ENCODE measurements around the gene LST1.
A peak's percentile ranks its signal among the peaks of the same experiment; 100 is the strongest.
"Not testable (repeated sequence)": the region's sequence is repeated elsewhere in the genome, so short reads cannot be mapped to it uniquely, and the experiment has no call there.

The LST1 gene

DNA sequence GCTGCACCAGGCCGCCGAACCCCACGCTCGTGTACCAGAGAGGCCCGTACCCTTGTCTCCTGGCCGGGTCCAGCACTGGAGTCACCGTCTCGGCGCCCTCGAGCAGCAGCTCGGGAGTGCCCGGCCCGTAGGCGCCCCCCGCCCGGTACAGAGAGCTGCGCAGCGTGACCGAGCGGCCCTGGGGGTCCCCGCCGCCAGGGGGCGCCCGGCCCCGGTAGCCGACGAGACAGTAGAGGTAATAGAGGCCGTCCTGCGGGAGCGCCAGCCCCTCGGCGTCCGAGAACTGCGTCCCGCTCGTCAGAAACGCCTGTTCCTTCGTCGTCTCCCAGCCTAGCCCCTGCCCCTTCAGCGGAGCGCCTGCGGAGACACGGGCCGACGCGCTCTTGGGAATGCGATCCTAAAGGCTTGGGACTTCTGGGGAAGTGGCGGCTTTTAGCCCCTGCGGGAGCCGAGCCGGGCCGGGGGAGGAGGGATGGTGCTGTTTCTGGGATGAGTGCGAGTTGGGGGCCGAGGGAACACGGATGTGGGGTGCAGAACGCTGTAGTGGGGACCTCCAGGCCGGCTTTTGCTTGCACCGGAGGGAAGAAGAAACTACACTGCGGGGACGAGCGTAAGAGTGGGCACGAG is 5.2 kb upstream of the LST1 start:
- peak; percentile 52 for DNase-seq (ENCODE audit: low read depth)

GRCh38 chr6:31581434-31582229 is 4.4 kb upstream of the LST1 start:
- DNase-seq (ENCODE audit: low read depth), result no peak

DNA sequence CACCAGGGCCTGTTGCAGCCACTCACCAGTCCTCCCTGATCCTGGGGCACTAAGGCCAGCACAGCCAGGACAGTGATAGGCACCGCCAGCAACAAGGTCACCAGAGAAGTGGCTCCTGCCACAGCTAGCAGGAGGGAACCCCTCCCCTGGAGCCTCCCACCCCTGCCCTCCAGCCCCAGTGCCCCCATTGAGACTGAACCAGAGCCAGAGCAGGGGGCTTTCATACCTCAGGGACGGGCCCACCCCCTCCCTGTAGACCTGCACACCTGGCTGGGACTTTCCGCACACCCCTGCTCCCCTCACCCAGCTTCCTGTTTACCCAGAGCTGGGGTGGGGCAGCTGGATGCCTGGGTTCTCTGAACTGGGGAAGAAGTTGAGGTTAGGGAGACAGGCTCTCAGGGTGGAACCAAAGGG is 3.8 kb upstream of the LST1 start, which contains the start of gene LTB:
LTB (minus strand) TSS at position 195 of the 414 bp plus-strand sequence; CDS start at position 188, 7 bp downstream.
- no peak for DNase-seq (ENCODE audit: low read depth)

GRCh38 chr6:31585491-31585890 is 586 bp upstream of the LST1 start:
- DNase-seq (ENCODE audit: low read depth), result no peak

DNA sequence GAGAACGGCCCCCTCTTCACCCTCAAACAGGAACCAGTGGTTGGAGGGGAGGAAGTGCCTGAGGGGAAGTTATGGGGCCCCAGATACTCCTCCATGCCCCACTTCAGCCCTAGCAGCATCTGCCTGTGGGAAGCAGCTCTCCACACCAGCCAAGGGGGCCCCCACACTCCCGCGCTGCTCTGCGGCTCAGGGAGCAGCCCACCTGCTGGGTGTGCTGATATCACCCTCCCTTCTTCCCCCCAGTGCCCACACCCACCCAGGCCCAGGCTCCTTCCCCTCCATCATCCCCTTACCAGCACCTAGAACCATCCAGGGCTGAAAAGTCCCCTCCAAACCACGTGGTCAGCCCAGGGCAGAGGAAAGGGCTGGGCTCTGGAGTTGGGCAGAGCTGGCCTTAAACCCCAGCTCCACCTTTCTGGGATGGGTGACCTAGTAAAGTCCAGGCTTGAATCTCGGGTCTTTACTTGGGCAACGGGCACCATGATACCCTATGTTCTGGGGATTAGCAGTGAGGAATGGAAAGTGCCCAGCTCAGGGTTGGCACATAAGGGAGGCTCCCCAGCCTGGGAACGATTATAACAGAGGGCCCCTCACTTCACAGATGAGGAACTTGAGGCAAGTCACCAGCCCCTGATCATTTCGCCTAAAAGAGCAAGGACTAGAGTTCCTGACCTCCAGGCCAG is 663 bp downstream of the LST1 start:
- no peak for DNase-seq (ENCODE audit: low read depth)

- no peak for DNase-seq (ENCODE audit: low read depth)
Observed at GRCh38 chr6:31587791-31588777, 2.0 kb downstream of the LST1 start.

DNA sequence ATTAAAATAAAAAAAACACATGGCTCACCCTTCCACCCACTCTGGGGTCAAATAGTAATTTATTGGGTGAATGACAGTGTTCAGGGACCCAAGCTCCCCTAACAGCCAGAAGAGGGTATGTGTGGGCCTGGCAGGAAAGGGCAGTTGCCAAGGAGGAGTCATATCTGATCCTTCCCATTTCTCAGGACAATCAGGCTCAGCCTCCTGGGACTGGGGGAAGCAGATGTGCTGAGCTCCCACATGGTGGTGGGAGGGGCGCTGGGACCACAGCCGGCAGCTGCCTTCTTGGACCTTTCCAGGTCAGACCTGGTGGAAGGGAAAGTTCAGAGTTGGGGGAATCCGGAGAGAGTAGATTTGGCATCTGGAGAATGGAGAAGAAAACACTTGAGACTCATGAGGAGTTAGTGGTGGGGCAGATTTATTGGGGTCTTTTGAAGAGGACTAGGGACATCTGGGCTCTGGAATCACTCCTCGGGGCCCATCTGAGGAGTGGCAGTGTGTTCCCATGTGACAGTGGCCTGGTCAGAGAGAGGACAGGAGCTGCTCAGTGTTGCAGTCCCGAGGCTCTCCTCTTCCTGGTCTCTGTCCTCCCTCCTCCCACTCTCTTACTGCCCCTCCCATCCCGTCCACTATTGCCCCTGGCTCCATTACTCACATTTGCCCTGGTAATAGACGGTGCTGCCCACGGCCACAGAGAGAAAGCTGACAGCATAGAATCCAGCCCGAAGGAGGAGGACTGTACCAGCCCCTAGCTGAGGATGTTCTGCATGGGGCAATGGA is 3.0 kb downstream of the LST1 start:
- DNase-seq (ENCODE audit: low read depth), result no peak

- not testable (repeated sequence) for DNase-seq (ENCODE audit: low read depth)
Observed at GRCh38 chr6:31590691-31591090, 4.6 kb downstream of the LST1 start.

- no peak for DNase-seq (ENCODE audit: low read depth)
Observed at GRCh38 chr6:31592396-31592771, 6.3 kb downstream of the LST1 start.

DNA sequence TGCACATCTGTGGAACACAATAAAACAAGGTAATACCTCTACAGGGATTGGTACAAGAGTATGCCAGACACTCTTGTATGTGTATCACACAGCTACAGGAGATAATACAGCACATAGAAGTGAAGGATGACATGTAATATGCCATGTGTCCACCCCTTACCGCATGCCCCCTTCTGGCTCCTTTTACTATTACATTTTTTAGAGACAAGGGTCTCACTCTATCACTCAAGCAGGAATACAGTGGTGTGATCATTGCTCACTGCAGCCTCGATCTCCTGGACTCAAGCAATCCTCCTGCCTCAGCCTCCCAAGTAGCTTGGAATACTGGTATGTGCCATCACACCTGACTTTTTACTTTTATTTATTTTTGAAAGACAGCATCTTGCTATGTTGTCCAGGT is 10.9 kb downstream of the LST1 start:
- DNase-seq (ENCODE audit: low read depth), result no peak

- no peak for DNase-seq (ENCODE audit: low read depth)
Observed at GRCh38 chr6:31607317-31607716, 21.2 kb downstream of the LST1 start.

GRCh38 chr6:31609519-31610406 is 23.7 kb downstream of the LST1 start:
- DNase-seq (ENCODE audit: low read depth), result no peak

- DNase-seq (ENCODE audit: low read depth), result no peak
Observed at GRCh38 chr6:31610968-31611367, 24.9 kb downstream of the LST1 start.

DNA sequence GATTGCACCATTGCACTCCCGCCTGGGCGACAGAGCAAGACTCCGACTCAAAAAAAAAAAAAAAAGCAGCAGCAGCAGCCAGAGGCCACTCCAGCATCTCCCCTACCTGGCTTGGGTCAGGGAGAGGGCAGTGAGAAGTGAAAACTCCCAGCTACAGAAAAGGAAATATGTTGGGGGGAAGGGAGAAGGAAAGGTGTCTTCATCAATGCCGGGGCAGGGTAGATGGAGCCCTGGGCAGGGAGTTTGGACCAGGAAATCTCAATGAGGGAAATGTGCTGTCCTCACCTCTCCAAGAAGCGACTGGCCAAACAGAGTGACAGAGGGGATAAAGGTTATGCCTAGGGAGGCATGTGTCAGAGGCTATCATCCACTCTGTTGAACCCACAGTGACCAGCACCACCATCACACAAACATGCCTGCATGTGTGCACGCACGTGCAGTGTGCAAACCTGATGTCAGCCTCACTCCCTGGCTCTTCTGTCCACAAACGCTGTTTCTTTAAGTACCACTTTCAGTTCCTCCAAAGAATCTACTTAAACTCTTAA is 28.1 kb downstream of the LST1 start:
- no peak for DNase-seq (ENCODE audit: low read depth)

DNA sequence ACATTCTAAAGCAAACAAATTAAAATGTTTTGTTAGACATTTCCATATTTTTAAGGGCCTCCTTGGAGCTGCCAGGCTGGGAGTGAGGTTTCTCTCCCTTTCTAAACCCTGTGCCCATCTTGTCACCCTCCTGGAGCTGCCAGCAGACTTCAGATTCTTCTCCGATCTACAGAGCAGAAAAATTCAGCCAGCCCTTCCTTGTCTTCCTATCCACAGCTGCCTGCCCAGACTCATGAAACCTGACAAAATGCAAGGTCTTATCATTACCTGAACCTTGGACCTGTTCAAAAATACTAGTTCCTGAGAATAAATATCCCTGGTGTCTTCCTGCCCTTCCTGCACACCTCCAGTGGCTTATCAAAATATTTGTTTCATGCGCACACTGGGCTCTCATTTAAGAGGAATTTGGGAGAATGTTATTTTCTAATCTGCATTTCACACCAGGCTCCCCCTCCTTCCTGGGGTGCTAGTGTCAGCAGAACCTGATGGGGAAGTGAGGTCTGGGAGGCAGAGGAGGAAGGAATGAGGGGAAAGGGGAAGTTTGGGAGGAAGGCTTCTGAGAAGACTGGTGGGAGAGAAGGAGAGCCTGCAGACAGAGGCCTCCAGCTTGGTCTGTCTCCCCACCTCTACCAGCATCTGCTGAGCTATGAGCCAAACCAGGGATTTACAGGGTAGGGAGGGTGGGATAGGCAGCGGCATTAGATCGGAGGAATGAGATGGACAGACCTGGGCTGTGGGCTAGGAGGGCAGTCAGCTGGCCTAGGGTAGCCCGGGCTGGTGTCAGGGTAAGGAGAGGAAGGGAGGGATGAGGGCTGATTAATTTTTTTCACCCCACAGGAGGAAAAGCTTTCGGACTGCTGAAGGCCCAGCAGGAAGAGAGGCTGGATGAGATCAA is 28.9 kb downstream of the LST1 start, which contains the start of gene AIF1:
AIF1 (plus strand) TSS at position 551 of the 895 bp plus-strand sequence; CDS start at position 647, 96 bp downstream.
- DNase-seq (ENCODE audit: low read depth), result no peak

GRCh38 chr6:31615748-31616147 is 29.7 kb downstream of the LST1 start:
- no peak for DNase-seq (ENCODE audit: low read depth)

DNA sequence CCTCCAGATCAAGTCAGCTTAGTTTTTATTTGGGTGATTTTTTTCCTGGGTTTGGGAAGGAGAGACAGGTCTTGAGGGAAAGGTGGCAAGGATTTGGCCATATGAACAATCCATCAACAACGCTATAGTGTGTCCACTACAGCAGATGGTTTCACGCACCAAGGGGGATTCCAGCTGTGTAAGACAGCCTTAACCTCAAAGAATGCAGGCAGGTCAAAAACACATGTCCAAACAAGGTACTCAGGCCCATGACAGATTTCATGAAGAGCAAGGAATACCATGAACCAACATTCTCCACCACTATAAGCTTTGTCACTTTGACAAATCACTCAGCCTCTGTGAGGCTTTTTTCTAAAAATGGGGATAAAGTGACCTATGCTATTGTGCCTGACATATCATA is 30.9 kb downstream of the LST1 start:
- DNase-seq (ENCODE audit: low read depth), result no peak

- peak; percentile 98 for DNase-seq (ENCODE audit: low read depth)
Observed at GRCh38 chr6:31619805-31620585, 33.9 kb downstream of the LST1 start.

Measured in GM04504 (cell line).